IMR-90 (cell line): ENCODE data around the gene DBNDD1.

Source experiments
- CEBPB ChIP-seq: IDR thresholded peaks from 2 replicates; pipeline ENCODE4 v1.6.1; 2012; ENCODE audit warnings: low read depth, low read length, improper control_type of control experiment
- CTCF ChIP-seq: conservative IDR thresholded peaks from 2 replicates; pipeline ENCODE4 v1.5.1; 2012; ENCODE audit warnings: mild to moderate bottlenecking, low read depth, low read length, improper control_type of control experiment
- MAFK ChIP-seq: IDR thresholded peaks from 2 replicates; pipeline ENCODE4 v1.6.1; 2012; ENCODE audit warnings: low read depth, low read length, improper control_type of control experiment
- NFE2L2 ChIP-seq: fragments of 150-350 bp; IDR thresholded peaks from 2 replicates; pipeline ENCODE4 v1.6.1; 2016; ENCODE audit warnings: low read depth, mild to moderate bottlenecking, low read length
- POLR2A ChIP-seq: IDR thresholded peaks from 2 replicates; pipeline ENCODE4 v1.6.1; 2012; ENCODE audit warnings: mild to moderate bottlenecking, low read depth, low read length
- USF2 ChIP-seq: fragments of 150-350 bp; IDR thresholded peaks from 2 replicates; pipeline ENCODE4 v1.6.1; 2017; ENCODE audit warnings: mild to moderate bottlenecking, antibody characterized with exemption, low read length, low read depth

GRCh38 chr16:89961920-89962319 lies 57.3 kb downstream of the DBNDD1 start:
- TF ChIP-seq NFE2L2 (no peak), USF2 (no peak), CTCF (no peak), POLR2A (no peak), CEBPB (no peak), MAFK (no peak)
